GM10266 (cell line): ENCODE data around the gene GYG2.

ENCODE experiments used
- DNase-seq: peaks from one replicate; pipeline ENCODE4 v3.0.0; 2012; ENCODE audit errors: extremely low spot score
- CTCF ChIP-seq: IDR thresholded peaks from 2 replicates; pipeline ENCODE4 v1.5.1; 2012; ENCODE audit warnings: mild to moderate bottlenecking, low read depth; ENCODE audit not compliant: control insufficient read depth, insufficient read depth; ENCODE audit errors: missing control alignments

Gene GYG2

DNA sequence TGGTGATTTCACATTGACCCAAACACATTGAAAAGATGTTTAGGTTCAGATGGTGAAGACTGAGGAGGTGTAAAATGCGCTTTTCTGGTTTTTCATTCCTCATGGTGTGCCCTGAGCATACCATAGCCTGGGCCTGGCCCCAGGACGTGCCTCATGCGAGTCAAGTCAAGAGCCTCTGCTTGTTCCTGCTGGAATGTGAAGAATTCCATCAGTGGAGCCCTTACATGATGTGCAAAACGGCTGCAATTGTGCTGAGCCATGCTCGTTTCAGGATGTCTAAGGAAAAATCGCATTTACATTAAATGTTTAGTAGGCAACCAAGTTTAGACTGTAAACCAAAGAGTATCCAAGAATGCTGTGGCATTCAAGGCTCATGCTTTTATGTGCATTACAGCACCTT, 34.9 kb downstream of the GYG2 start:
- no peak for TF ChIP-seq CTCF
- no peak for DNase-seq

DNA sequence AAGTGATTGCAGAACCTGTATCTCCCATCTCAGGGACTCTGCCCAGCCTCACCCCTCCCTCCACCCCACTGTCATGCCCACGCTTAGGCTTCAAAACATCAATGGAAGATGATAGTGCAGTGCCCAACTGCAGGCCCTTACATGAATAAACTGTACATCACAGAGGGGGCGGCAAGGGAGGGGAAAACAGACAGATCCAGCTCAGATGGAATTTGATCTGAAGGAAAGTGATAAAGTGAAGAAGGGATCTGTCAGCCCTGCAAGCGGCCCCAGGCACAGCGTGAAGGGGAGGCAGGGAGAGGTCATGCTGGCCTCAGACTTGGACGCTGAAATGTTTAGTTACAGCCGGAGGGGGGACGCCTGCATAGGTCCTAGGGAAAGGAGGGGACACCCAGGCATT, 38.5 kb downstream of the GYG2 start:
- no peak for DNase-seq
- no peak for TF ChIP-seq CTCF

- TF ChIP-seq CTCF: no peak
- no peak for DNase-seq
Measured at GRCh38 chrX:2870650-2871049, 41.9 kb downstream of the GYG2 start.

DNA sequence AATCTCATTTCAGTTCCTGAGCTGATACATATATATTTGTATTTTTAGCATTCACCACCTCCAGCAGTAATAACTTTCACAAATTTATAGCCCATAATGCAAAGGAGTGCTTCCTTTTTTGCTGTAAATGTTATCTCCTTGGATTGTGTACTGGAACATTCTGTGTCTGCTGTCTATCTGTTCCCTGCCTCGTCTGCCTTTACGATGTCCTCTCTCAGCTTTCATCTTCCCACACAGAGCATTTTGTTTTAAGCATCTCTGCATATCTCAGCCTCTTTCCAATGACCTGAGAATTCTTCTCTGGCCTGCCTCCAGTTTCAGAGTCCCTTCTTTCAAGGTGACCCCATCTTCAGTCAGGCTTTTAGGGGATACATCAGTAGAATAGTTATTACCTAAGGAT, 43.1 kb downstream of the GYG2 start:
- no peak for TF ChIP-seq CTCF
- DNase-seq: no peak

GRCh38 chrX:2872671-2873277, 44.0 kb downstream of the GYG2 start:
- no peak for TF ChIP-seq CTCF
- no peak for DNase-seq

DNA sequence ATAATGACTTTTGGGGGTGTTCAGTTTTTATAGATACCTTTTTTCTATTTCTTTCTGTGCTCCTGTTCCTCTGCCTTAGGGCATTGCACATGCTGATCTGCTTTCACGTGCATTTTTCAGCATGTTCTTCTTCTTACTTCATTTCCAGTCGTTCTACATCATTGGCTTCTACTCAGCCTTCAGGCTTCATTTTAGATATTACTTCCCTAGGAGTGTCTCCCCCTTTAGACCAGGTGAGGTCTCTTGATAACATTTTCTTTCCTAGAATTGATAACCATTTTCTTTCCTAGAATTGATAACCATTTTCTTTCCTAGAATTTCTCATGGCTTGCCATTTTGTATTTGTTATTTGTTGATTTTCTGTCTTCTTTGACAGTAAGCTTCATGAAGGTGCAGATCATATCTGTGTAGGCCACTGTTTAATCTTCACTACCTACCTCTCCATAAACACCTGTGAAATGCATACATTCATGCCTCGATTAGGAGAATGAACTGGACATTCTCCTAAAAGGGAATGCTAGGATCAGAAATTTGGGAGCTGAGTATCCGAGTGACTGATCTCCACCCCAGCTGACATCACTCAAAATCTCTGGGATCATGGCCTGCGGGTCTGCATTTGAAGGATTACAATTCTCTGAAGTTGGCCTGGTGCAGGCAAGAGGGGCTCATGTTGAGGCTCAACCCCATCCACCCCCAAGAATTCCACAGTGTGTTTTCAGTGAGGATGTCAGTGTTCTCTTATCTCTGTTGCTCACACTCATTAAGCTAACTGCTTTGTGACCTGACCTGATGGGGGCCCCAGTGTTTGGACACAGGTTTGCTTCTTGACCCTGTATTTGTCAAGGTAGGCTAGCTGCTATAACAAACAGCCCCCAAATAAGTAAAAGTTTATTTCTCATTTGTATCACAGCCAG, 45.7 kb downstream of the GYG2 start:
- no peak for DNase-seq
- TF ChIP-seq CTCF: no peak

DNA sequence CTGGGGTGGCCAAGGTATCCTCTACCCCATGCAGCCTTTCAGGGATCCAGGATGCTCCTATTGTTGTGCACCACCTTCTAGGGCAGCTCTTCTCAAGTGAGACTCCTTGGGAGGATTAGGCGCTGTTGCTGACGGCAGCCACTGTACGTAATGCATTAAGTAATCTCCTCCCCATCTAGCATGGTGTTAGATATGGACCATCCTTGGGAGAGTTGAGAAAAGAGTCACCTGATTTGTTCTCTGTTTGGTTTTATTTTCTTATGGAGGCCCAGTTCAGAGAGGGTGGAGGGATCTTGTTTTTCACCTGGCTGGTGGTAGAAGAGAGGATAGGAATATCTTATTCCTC, 46.4 kb downstream of the GYG2 start:
- no peak for DNase-seq
- no peak for TF ChIP-seq CTCF
